IMR-90 (cell line): ENCODE measurements around the gene PPAN. TPM values are rescaled to one million over a fixed set of nuclear protein-coding genes. Genes with fewer than 3 reads are reported as not detected.

ENCODE experiments used
- ATAC-seq: fragments of 200-7000 bp; cut with Tn5 transposase; 2 replicates; pipeline ENCODE4 v1.9.1; 2020; ENCODE audit warnings: low read depth, mild to moderate bottlenecking, moderate library complexity
- BruUV-seq: library from RNA; stranded (reverse); fragments of 400-500 nt; replicated peaks from 2 replicates; lab custom pipeline; 2021; lab: Mats Ljungman, UMichigan
- CTCF ChIA-PET: fragments of 300-600 bp; formaldehyde crosslinking; extraction: SDS; loops from one replicate; lab custom pipeline; 2021; ENCODE audit warnings: antibody characterized with exemption; lab: Yijun Ruan, JAX
- POLR2A ChIA-PET: fragments of 300-600 bp; sonication (Branson Sonifier 250); formaldehyde crosslinking; loops from one replicate; lab custom pipeline; 2022; ENCODE audit warnings: antibody characterized with exemption; ENCODE audit not compliant: unreplicated experiment; lab: Charles Lee
- DNase-seq: peaks from one replicate; pipeline ENCODE4 v3.0.0; 2013
- H2AFZ ChIP-seq: replicated peaks from 2 replicates; pipeline ENCODE3; 2013; ENCODE audit warnings: low read length, mild to moderate bottlenecking; ENCODE audit not compliant: poor library complexity
- H2AK5ac ChIP-seq: 2 replicates; pipeline ENCODE4 v1.6.1; 2013; ENCODE audit warnings: low read depth, low read length, inconsistent platforms
- H2AK9ac ChIP-seq: replicated peaks from 2 replicates; pipeline ENCODE3; 2013; ENCODE audit warnings: mild to moderate bottlenecking, low read depth, low read length, moderate library complexity; ENCODE audit not compliant: poor library complexity
- H2BK120ac ChIP-seq: 2 replicates; pipeline ENCODE4 v1.6.1; 2013; ENCODE audit warnings: low read depth, low read length, inconsistent platforms
- H2BK15ac ChIP-seq: 3 replicates; pipeline ENCODE4 v1.6.1; 2013; ENCODE audit warnings: low read depth, low read length, inconsistent platforms
- H2BK20ac ChIP-seq: 2 replicates; pipeline ENCODE4 v1.6.1; 2013; ENCODE audit warnings: low read depth, mild to moderate bottlenecking, inconsistent platforms, low read length, moderate library complexity
- H2BK5ac ChIP-seq: 2 replicates; pipeline ENCODE4 v1.6.1; 2013; ENCODE audit warnings: mild to moderate bottlenecking, low read depth, low read length, inconsistent platforms; ENCODE audit not compliant: poor library complexity, severe bottlenecking
- H3K14ac ChIP-seq: replicated peaks from 2 replicates; pipeline ENCODE4 v1.6.1; 2013; ENCODE audit warnings: low read depth, low read length, inconsistent platforms
- H3K18ac ChIP-seq: 2 replicates; pipeline ENCODE4 v1.6.1; 2013; ENCODE audit warnings: low read depth, low read length, control low read depth
- H3K23ac ChIP-seq: 2 replicates; pipeline ENCODE4 v1.6.1; 2013; ENCODE audit warnings: low read depth, low read length, inconsistent platforms
- H3K27ac ChIP-seq: 2 replicates; pipeline ENCODE4 v1.5.1; 2013; ENCODE audit warnings: mild to moderate bottlenecking, control low read depth, low read length; ENCODE audit not compliant: insufficient read depth
- H3K27me3 ChIP-seq: 2 replicates; pipeline ENCODE4 v1.6.1; 2013; ENCODE audit warnings: low read length; ENCODE audit not compliant: control insufficient read depth, insufficient read depth
- H3K36me3 ChIP-seq: 2 replicates; pipeline ENCODE4 v1.6.1; 2013; ENCODE audit warnings: low read length, mixed read lengths; ENCODE audit not compliant: control insufficient read depth, insufficient read depth
- H3K4ac ChIP-seq: 2 replicates; pipeline ENCODE4 v1.6.1; 2013; ENCODE audit warnings: low read depth, low read length, inconsistent platforms
- H3K4me1 ChIP-seq: 2 replicates; pipeline ENCODE4 v1.6.1; 2013; ENCODE audit warnings: low read length, mixed read lengths; ENCODE audit not compliant: control insufficient read depth, insufficient read depth
- H3K4me2 ChIP-seq: 2 replicates; pipeline ENCODE4 v1.6.1; 2013; ENCODE audit warnings: low read depth, mild to moderate bottlenecking, control low read depth, low read length, moderate library complexity
- H3K4me3 ChIP-seq: 2 replicates; pipeline ENCODE4 v1.5.1; 2013; ENCODE audit warnings: low read depth, mild to moderate bottlenecking, control low read depth, low read length, moderate library complexity; ENCODE audit not compliant: insufficient read depth
- H3K56ac ChIP-seq: 2 replicates; pipeline ENCODE4 v1.6.1; 2013; ENCODE audit warnings: low read length, inconsistent platforms; ENCODE audit not compliant: insufficient read depth; ENCODE audit errors: extremely low read depth
- H3K79me1 ChIP-seq, 2 experiments: 2 replicates each; pipeline ENCODE4 v1.6.1; 2013; ENCODE audit warnings: low read length in 2 of 2, inconsistent platforms in 1 of 2, low read depth in 1 of 2
- H3K9ac ChIP-seq: 2 replicates; pipeline ENCODE4 v1.6.1; 2013; ENCODE audit warnings: low read depth, low read length, control low read depth
- H3K9me1 ChIP-seq: 2 replicates; pipeline ENCODE4 v1.6.1; 2013; ENCODE audit warnings: low read length, inconsistent platforms; ENCODE audit not compliant: insufficient read depth
- H3K9me3 ChIP-seq: 2 replicates; pipeline ENCODE4 v1.6.1; 2013; ENCODE audit warnings: low read length; ENCODE audit not compliant: control insufficient read depth, insufficient read depth
- H4K20me1 ChIP-seq: 2 replicates; pipeline ENCODE4 v1.6.1; 2013; ENCODE audit warnings: low read length, inconsistent platforms; ENCODE audit not compliant: insufficient read depth
- H4K5ac ChIP-seq: 2 replicates; pipeline ENCODE4 v1.6.1; 2013; ENCODE audit warnings: mild to moderate bottlenecking, low read depth, low read length, control low read depth
- H4K8ac ChIP-seq, 2 experiments: 2 replicates each; pipeline ENCODE4 v1.6.1; 2013; ENCODE audit warnings: low read depth in 2 of 2, low read length in 2 of 2, control low read depth in 1 of 2, inconsistent platforms in 1 of 2
- H4K91ac ChIP-seq: 2 replicates; pipeline ENCODE4 v1.6.1; 2013; ENCODE audit warnings: low read depth, low read length, inconsistent platforms; ENCODE audit not compliant: insufficient read depth
- BHLHE40 ChIP-seq: fragments of 150-350 bp; IDR thresholded peaks from 2 replicates; pipeline ENCODE4 v1.6.1; 2016; ENCODE audit warnings: mild to moderate bottlenecking, low read depth, low read length
- CEBPB ChIP-seq: IDR thresholded peaks from 2 replicates; pipeline ENCODE4 v1.6.1; 2012; ENCODE audit warnings: low read depth, low read length, improper control_type of control experiment
- CHD1 ChIP-seq: IDR thresholded peaks from 2 replicates; pipeline ENCODE4 v1.6.1; 2012; ENCODE audit warnings: low read depth, low read length, improper control_type of control experiment
- CTCF ChIP-seq: conservative IDR thresholded peaks from 2 replicates; pipeline ENCODE4 v1.5.1; 2012; ENCODE audit warnings: mild to moderate bottlenecking, low read depth, low read length, improper control_type of control experiment
- ELK1 ChIP-seq: fragments of 150-350 bp; IDR thresholded peaks from 2 replicates; pipeline ENCODE4 v1.6.1; 2016; ENCODE audit warnings: low read depth, mild to moderate bottlenecking, low read length, moderate library complexity, borderline replicate concordance
- FOS ChIP-seq: fragments of 150-350 bp; IDR thresholded peaks from 2 replicates; pipeline ENCODE4 v1.6.1; 2016; ENCODE audit warnings: low read depth, low read length
- MAFK ChIP-seq: IDR thresholded peaks from 2 replicates; pipeline ENCODE4 v1.6.1; 2012; ENCODE audit warnings: low read depth, low read length, improper control_type of control experiment
- MAZ ChIP-seq: IDR thresholded peaks from 2 replicates; pipeline ENCODE4 v1.6.1; 2012; ENCODE audit warnings: low read depth, mild to moderate bottlenecking, low read length, improper control_type of control experiment, moderate library complexity, borderline replicate concordance
- MXI1 ChIP-seq: IDR thresholded peaks from 2 replicates; pipeline ENCODE4 v1.6.1; 2012; ENCODE audit warnings: low read depth, mild to moderate bottlenecking, low read length, moderate library complexity, borderline replicate concordance
- NFE2L2 ChIP-seq: fragments of 150-350 bp; IDR thresholded peaks from 2 replicates; pipeline ENCODE4 v1.6.1; 2016; ENCODE audit warnings: low read depth, mild to moderate bottlenecking, low read length
- POLR2A ChIP-seq: IDR thresholded peaks from 2 replicates; pipeline ENCODE4 v1.6.1; 2012; ENCODE audit warnings: mild to moderate bottlenecking, low read depth, low read length
- RAD21 ChIP-seq: IDR thresholded peaks from 2 replicates; pipeline ENCODE4 v1.6.1; 2012; ENCODE audit warnings: low read length, improper control_type of control experiment
- RCOR1 ChIP-seq: IDR thresholded peaks from 2 replicates; pipeline ENCODE4 v1.6.1; 2012; ENCODE audit warnings: mild to moderate bottlenecking, low read length, improper control_type of control experiment; ENCODE audit not compliant: insufficient replicate concordance
- RFX5 ChIP-seq: IDR thresholded peaks from 2 replicates; pipeline ENCODE4 v1.8.0; 2012; ENCODE audit warnings: low read depth, mild to moderate bottlenecking, low read length, moderate library complexity
- SMC3 ChIP-seq: fragments of 150-350 bp; IDR thresholded peaks from 2 replicates; pipeline ENCODE4 v1.6.1; 2016; ENCODE audit warnings: low read depth, mild to moderate bottlenecking, antibody characterized with exemption, low read length, moderate library complexity
- USF2 ChIP-seq: fragments of 150-350 bp; IDR thresholded peaks from 2 replicates; pipeline ENCODE4 v1.6.1; 2017; ENCODE audit warnings: mild to moderate bottlenecking, antibody characterized with exemption, low read length, low read depth
- WGBS, 2 experiments: methylation state at CpG; one replicate each; pipeline versions ENCODE4 v1.1.5 to v1.1.7; 2013; ENCODE audit warnings: missing lambda C conversion rate in 2 of 2; ENCODE audit not compliant: insufficient read length in 1 of 2; ENCODE audit errors: extremely low coverage in 2 of 2; 5-methylcytosine and 5-hydroxymethylcytosine counted together
- dilution Hi-C: fragments of 300-500 bp; cut with HindIII; formaldehyde crosslinking; loops from one replicate; pipeline ENCODE4 v1.14.3; 2018; ENCODE audit warnings: low sequenced_read_pairs; ENCODE audit not compliant: unreplicated experiment
- in situ Hi-C: fragments of 300-500 bp; cut with MboI; formaldehyde crosslinking; loops from 3 replicates; pipeline ENCODE4 v1.14.3; 2019; ENCODE audit warnings: low sequenced_read_pairs, inconsistent platforms, mixed read lengths
- intact Hi-C: fragments of 100-400 bp; cut with micrococcal nuclease; formaldehyde crosslinking; loops from 2 replicates; pipeline ENCODE4 v1.10.0; 2022
- polyA plus RNA-seq, 3 experiments: library from polyadenylated mRNA; depleted of rRNA; stranded (reverse); fragments of >200 nt; gene quantifications; 2 replicates each; pipeline ENCODE4 v1.2.3, GENCODE V29; 2012; ENCODE audit warnings: low replicate concordance in 1 of 3
- total RNA-seq: library from RNA; depleted of rRNA; stranded (reverse); fragments of >200 nt; gene quantifications from 2 replicates; pipeline ENCODE4 v1.2.3, GENCODE V29; 2012

PPAN gene
- total and polyA plus RNA-seq, 2 of the 4 experiments (the other 2 are of a cell fraction), result 24.0 to 41.6 TPM

- no peak overlapping the region for H3K4me2 ChIP-seq
- H3K18ac ChIP-seq, result no peak overlapping the region
- POLR2A ChIA-PET, result interaction anchor here (0.6 kb wide), 1 partner anchor 43 kb away, joined by 3 read pairs; no protein-coding TSS in a partner anchor
- CTCF ChIA-PET, result no interaction called here
- H3K36me3 ChIP-seq, result peaks cover 31% of the 10 kb centered on the region; the same call in 1 of the 2 replicates
- ATAC-seq (no peak), DNase-seq (no peak)
- no peak overlapping the region for H3K14ac ChIP-seq
- no peak overlapping the region for H4K5ac ChIP-seq
- in situ Hi-C loops, result no loop called here
- H3K27ac ChIP-seq, result no peak overlapping the region
- peaks cover under 1 to 19% of the 10 kb centered on the region in 2 experiments; a peak in 3 of 4 replicates for H3K79me1 ChIP-seq
- H3K4me1 ChIP-seq, result peaks cover under 1% of the 10 kb centered on the region
- dilution Hi-C loops, result no loop called here
- H4K20me1 ChIP-seq, result no peaks in the 10 kb centered on the region
- no peak overlapping the region for H3K56ac ChIP-seq
- H3K4ac ChIP-seq, result no peak overlapping the region
- H2AK9ac ChIP-seq, result no peak overlapping the region
- intact Hi-C loops, result no loop called here
- no peak overlapping the region for H2BK15ac ChIP-seq
- no peak overlapping the region for H4K8ac ChIP-seq
- no peak overlapping the region for H3K9ac ChIP-seq
- no peaks in the 10 kb centered on the region for H3K27me3 ChIP-seq
- H2BK20ac ChIP-seq, result no peak overlapping the region
- H3K9me1 ChIP-seq, result peaks cover 9% of the 10 kb centered on the region; the same call in 1 of the 2 replicates
- H3K23ac ChIP-seq, result no peak overlapping the region
- TF ChIP-seq FOS, result no peak
- no peak for TF ChIP-seq RFX5
- no peak for TF ChIP-seq POLR2A
- TF ChIP-seq CEBPB, result no peak
- no peak for TF ChIP-seq CHD1
- TF ChIP-seq SMC3, result no peak
- TF ChIP-seq MAZ, result no peak
- no peak for TF ChIP-seq RAD21
- no peak for TF ChIP-seq NFE2L2
- TF ChIP-seq MAFK, result no peak
- TF ChIP-seq BHLHE40, result no peak
- no peak for TF ChIP-seq CTCF
- no peak for TF ChIP-seq USF2
- no peak for TF ChIP-seq ELK1
- TF ChIP-seq RCOR1, result no peak
- no peak for TF ChIP-seq MXI1
- no TSS peak for BruUV-seq
- 90% methylated on average over 5 of the region's 17 CpGs; no CpG with 5 or more reads in 1 of the 2 experiments for WGBS, 2 experiments
- no peak overlapping the region for H2BK120ac ChIP-seq
- no peaks in the 10 kb centered on the region for H3K9me3 ChIP-seq
- no peak overlapping the region for H2AK5ac ChIP-seq
- no peak overlapping the region for H4K91ac ChIP-seq
- H2AFZ ChIP-seq, result no peak overlapping the region
- no peak overlapping the region for H3K4me3 ChIP-seq
- H2BK5ac ChIP-seq, result no peak overlapping the region
Measured at GRCh38 chr19:10091370-10091687, 14.8 kb upstream of the PPAN start.
